Measurements from ENCODE around the gene ZNF773.

DNA sequence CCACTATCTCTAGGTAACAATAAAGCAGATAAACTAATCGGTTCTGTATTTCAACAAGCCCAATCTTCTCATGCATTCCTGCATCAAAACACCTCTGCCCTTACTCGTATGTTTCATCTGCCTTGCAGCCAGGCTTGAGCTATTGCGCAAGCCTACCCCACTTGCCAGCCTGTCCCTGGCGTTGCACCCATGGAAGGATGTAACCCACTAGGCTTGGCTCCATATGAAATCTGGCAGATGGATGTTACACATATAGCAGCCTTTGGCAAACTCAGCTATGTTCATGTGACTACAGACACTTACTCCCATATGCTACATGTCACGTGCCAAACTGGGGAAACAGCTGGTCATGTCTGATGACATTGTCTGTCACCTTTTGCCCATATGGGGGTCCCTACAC is 15.5 kb downstream of the ZNF773 start:
- TF ChIP-seq, protein P1, sequence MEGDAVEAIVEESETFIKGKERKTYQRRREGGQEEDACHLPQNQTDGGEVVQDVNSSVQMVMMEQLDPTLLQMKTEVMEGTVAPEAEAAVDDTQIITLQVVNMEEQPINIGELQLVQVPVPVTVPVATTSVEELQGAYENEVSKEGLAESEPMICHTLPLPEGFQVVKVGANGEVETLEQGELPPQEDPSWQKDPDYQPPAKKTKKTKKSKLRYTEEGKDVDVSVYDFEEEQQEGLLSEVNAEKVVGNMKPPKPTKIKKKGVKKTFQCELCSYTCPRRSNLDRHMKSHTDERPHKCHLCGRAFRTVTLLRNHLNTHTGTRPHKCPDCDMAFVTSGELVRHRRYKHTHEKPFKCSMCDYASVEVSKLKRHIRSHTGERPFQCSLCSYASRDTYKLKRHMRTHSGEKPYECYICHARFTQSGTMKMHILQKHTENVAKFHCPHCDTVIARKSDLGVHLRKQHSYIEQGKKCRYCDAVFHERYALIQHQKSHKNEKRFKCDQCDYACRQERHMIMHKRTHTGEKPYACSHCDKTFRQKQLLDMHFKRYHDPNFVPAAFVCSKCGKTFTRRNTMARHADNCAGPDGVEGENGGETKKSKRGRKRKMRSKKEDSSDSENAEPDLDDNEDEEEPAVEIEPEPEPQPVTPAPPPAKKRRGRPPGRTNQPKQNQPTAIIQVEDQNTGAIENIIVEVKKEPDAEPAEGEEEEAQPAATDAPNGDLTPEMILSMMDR (IDR thresholded peaks at IDR 0.05; ENCODE audit: insufficient read depth, low read length) = no peak
- no peak for TF ChIP-seq POLR2AphosphoS5 (IDR thresholded peaks at IDR 0.05; ENCODE audit: low read depth)
- TF ChIP-seq, protein P2, sequence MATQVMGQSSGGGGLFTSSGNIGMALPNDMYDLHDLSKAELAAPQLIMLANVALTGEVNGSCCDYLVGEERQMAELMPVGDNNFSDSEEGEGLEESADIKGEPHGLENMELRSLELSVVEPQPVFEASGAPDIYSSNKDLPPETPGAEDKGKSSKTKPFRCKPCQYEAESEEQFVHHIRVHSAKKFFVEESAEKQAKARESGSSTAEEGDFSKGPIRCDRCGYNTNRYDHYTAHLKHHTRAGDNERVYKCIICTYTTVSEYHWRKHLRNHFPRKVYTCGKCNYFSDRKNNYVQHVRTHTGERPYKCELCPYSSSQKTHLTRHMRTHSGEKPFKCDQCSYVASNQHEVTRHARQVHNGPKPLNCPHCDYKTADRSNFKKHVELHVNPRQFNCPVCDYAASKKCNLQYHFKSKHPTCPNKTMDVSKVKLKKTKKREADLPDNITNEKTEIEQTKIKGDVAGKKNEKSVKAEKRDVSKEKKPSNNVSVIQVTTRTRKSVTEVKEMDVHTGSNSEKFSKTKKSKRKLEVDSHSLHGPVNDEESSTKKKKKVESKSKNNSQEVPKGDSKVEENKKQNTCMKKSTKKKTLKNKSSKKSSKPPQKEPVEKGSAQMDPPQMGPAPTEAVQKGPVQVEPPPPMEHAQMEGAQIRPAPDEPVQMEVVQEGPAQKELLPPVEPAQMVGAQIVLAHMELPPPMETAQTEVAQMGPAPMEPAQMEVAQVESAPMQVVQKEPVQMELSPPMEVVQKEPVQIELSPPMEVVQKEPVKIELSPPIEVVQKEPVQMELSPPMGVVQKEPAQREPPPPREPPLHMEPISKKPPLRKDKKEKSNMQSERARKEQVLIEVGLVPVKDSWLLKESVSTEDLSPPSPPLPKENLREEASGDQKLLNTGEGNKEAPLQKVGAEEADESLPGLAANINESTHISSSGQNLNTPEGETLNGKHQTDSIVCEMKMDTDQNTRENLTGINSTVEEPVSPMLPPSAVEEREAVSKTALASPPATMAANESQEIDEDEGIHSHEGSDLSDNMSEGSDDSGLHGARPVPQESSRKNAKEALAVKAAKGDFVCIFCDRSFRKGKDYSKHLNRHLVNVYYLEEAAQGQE (IDR thresholded peaks at IDR 0.05; ENCODE audit: insufficient replicate concordance, low read depth) = no peak

All from HL-60 (cell line).